Sigmoid colon (tissue), 7 donors: ENCODE results near the gene PDLIM4. TPM values are rescaled to one million over a fixed set of nuclear protein-coding genes. Genes with fewer than 3 reads are reported as not detected.

Experiments used
- DNase-seq: peaks from one replicate; pipeline ENCODE4 v3.0.0-alpha.2; 2019
- H3K27ac ChIP-seq, 4 donors: fragments of 200-600 bp; sonication (generic); one replicate each; pipeline ENCODE4 v1.5.1; 2016 to 2019; ENCODE audit warnings: mild to moderate bottlenecking in 1 of 4
- H3K27me3 ChIP-seq, 3 donors: fragments of 200-600 bp; sonication (generic); one replicate each; pipeline ENCODE4 v1.5.1; 2019; ENCODE audit warnings: mild to moderate bottlenecking in 1 of 3
- H3K36me3 ChIP-seq, 4 donors: fragments of 200-600 bp; sonication (generic); one replicate each; pipeline ENCODE4 v1.5.1; 2016 to 2019
- H3K4me1 ChIP-seq, 4 donors: fragments of 200-600 bp; sonication (generic); one replicate each; pipeline ENCODE4 v1.5.1; 2017 to 2019
- H3K4me3 ChIP-seq, 4 donors: fragments of 200-600 bp; sonication (generic); one replicate each; pipeline ENCODE4 v1.5.1; 2017 to 2019; ENCODE audit warnings: mild to moderate bottlenecking in 2 of 4, moderate library complexity in 1 of 4
- H3K9me3 ChIP-seq, 4 donors: fragments of 200-600 bp in 3 of 4; sonication (generic) in 3 of 4; one replicate each; pipeline versions ENCODE4 v1.5.1 to v1.6.1; 2013 to 2019
- EP300 ChIP-seq, 4 donors: sonication (generic); formaldehyde crosslinking; IDR thresholded peaks; one replicate each; pipeline ENCODE4 v1.6.1; 2017; ENCODE audit warnings: antibody characterized with exemption in 4 of 4
- POLR2A ChIP-seq, 2 donors: fragments of 450-650 bp; IDR thresholded peaks; one replicate each; pipeline ENCODE4 v1.6.1; 2016; ENCODE audit warnings: antibody characterized with exemption in 2 of 2, mild to moderate bottlenecking in 2 of 2, moderate library complexity in 2 of 2
- POLR2AphosphoS5 ChIP-seq, 4 donors: sonication (generic); formaldehyde crosslinking; IDR thresholded peaks; one replicate each; pipeline ENCODE4 v1.6.1; 2017; ENCODE audit warnings: antibody characterized with exemption in 4 of 4
- whole genome bisulfite sequencing, 2 donors: extraction: QIAGEN DNeasy Blood & Tissue Kit; methylation state at CpG; one replicate each; pipeline ENCODE4 v1.1.7; 2013; 5-methylcytosine and 5-hydroxymethylcytosine counted together
- intact Hi-C: fragments of 100-400 bp; cut with DNase I; formaldehyde crosslinking; loops from one replicate; pipeline ENCODE4 v1.15.1; 2023
- polyA plus RNA-seq, 3 donors: library from polyadenylated mRNA; stranded (reverse); fragments of 200-250 nt; gene quantifications; one replicate each; pipeline ENCODE4 v1.2.3, GENCODE V29; 2013
- total RNA-seq, 4 donors: library from RNA; depleted of rRNA; stranded (reverse); fragments of >200 nt; gene quantifications; one replicate each; pipeline ENCODE4 v1.1.0, GENCODE V29; 2016
- TF ChIP-seq, protein P1 (sequence below), 4 experiments: fragments of 450-650 bp in 3 of 4; fragments of 200-600 bp in 1 of 4; IDR thresholded peaks; one replicate each; pipeline ENCODE4 v1.5.1; 2016 to 2019; ENCODE audit warnings: antibody characterized with exemption in 4 of 4, mild to moderate bottlenecking in 3 of 4, moderate library complexity in 2 of 4
- donor health status: healthy with polysubstance abuse.
- donor health status: Bipolar disorder and iron deficiency.
- donor health status: healthy.

The PDLIM4 gene
- total and polyA plus RNA-seq, 7 donors, result 2.1 to 133 (median 38.2) TPM

DNA sequence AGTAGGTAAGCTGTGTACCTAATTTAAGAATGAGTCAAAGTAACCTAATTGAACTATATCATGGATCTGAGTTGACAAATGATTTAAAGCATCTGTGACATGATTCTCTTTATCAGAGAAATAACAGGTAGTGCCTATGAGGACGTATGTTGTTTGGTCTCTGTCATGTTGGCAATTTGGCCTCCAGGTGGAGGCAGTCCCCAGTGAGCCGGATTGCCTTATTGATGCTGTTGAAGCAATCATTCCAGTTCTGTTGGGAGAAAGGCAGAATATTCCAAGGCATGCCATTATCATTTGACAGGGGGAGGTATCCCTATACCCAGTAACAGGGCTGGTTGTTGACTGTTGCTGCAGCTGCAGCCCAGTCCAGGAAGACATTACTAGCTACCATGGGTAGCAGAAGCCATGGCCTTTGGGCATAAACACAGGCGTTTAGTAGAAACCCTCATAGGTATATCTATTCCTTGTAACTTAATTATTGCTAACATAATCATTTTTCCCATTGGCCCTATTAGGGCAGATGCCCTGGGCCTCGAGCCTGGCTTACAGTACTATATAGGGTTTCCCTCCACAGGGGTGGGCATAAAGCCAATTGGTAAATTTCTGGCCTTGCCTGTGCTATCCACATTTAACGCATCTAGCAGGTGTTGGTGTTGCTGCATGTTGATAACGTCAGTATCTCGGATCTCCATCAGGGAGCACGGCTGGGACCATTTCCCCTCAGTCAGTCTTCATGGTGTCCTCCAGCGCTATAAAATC is 24.5 kb downstream of the PDLIM4 start:
- no peak for DNase-seq
- no peak for TF ChIP-seq POLR2A (IDR thresholded peaks at IDR 0.05)
- no peak for TF ChIP-seq EP300 (IDR thresholded peaks at IDR 0.05)
- TF ChIP-seq POLR2AphosphoS5 (IDR thresholded peaks at IDR 0.05), result no peak
- TF ChIP-seq, protein P1, sequence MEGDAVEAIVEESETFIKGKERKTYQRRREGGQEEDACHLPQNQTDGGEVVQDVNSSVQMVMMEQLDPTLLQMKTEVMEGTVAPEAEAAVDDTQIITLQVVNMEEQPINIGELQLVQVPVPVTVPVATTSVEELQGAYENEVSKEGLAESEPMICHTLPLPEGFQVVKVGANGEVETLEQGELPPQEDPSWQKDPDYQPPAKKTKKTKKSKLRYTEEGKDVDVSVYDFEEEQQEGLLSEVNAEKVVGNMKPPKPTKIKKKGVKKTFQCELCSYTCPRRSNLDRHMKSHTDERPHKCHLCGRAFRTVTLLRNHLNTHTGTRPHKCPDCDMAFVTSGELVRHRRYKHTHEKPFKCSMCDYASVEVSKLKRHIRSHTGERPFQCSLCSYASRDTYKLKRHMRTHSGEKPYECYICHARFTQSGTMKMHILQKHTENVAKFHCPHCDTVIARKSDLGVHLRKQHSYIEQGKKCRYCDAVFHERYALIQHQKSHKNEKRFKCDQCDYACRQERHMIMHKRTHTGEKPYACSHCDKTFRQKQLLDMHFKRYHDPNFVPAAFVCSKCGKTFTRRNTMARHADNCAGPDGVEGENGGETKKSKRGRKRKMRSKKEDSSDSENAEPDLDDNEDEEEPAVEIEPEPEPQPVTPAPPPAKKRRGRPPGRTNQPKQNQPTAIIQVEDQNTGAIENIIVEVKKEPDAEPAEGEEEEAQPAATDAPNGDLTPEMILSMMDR (IDR thresholded peaks at IDR 0.05), result no peak
- intact Hi-C loops, result no loop called here
- Histone ChIP-seq H3K9me3 (no peaks in the 10 kb centered on the region), H3K36me3 (no peaks in the 10 kb centered on the region), H3K27me3 (no peaks in the 10 kb centered on the region), H3K27ac (no peak overlapping the region), H3K4me3 (no peak overlapping the region), H3K4me1 (peaks cover 0 to 6% (median 0%) of the 10 kb centered on the region in 4 donors)
- WGBS, 2 donors, result 90 to 94% methylated on average over 9 of the region's 9 CpGs

DNA sequence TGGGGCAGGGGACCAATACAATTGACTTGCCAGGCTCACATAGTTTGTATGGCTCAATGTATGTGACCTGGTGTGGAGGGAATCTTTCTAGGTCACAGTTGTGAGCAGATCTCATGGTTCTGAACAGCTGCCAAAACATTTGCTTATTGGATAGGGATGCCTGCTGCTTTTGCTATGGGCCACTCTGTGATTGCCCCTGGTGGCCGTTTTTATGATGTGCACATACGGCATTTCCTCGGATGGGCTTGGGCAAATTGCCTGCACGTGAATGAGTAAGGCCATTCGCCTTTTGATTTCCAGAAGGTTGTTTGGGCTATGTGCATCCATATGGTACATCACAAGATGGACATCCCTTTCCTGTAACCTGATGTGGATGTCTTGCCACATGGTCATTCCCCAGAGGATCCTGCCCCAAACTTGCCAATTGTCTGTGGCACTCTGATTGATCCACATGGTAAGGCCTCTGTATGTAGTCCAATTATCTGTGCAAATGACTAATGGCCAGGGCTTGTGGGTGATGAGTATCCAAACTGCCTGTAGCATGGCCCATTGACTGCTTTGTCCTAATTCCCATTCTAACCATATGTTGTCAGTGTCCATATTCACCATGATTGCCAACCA is 26.0 kb downstream of the PDLIM4 start:
- Histone ChIP-seq H3K4me3 (no peak overlapping the region), H3K27ac (no peak overlapping the region), H3K4me1 (no peaks in the 10 kb centered on the region), H3K27me3 (no peaks in the 10 kb centered on the region), H3K9me3 (no peaks in the 10 kb centered on the region), H3K36me3 (no peaks in the 10 kb centered on the region)
- no peak for DNase-seq
- TF ChIP-seq, protein P1 (IDR thresholded peaks at IDR 0.05), result peak in 2 of 4 experiments; percentile 27 to 36
- TF ChIP-seq EP300 (IDR thresholded peaks at IDR 0.05), result no peak
- WGBS, 2 donors, result 18 to 59% methylated on average over 5 of the region's 5 CpGs
- intact Hi-C loops, result no loop called here

DNA sequence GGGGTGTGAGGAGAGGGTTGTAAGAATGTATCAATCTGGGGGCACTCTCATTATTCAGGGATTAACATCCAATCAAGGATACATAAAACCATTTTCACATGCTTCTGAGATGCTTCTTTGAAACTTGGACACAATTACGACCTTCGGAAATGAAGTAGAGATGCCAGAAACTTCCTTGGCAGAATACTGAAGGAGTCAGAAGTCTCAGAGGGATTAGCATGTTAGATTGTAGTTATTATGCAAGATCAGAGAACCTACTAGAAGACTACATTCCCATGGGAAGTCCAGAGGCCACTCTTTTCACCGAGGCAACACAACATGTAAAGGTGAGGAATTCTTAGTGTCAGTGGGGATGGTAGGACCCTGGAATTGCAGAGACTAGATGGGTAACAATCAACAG is 31.6 kb downstream of the PDLIM4 start:
- Histone ChIP-seq H3K4me1 (peaks cover 0 to 12% (median 10%) of the 10 kb centered on the region in 4 donors), H3K27me3 (no peaks in the 10 kb centered on the region), H3K4me3 (no peak overlapping the region), H3K9me3 (no peaks in the 10 kb centered on the region), H3K27ac (no peak overlapping the region), H3K36me3 (no peaks in the 10 kb centered on the region)
- intact Hi-C loops, result no loop called here
- WGBS, 2 donors, result 86 to 96% methylated on average over 3 of the region's 3 CpGs
- TF ChIP-seq, protein P1 (IDR thresholded peaks at IDR 0.05), result no peak
- no peak for TF ChIP-seq POLR2A (IDR thresholded peaks at IDR 0.05)
- TF ChIP-seq POLR2AphosphoS5 (IDR thresholded peaks at IDR 0.05), result no peak
- no peak for TF ChIP-seq EP300 (IDR thresholded peaks at IDR 0.05)
- DNase-seq, result no peak

DNA sequence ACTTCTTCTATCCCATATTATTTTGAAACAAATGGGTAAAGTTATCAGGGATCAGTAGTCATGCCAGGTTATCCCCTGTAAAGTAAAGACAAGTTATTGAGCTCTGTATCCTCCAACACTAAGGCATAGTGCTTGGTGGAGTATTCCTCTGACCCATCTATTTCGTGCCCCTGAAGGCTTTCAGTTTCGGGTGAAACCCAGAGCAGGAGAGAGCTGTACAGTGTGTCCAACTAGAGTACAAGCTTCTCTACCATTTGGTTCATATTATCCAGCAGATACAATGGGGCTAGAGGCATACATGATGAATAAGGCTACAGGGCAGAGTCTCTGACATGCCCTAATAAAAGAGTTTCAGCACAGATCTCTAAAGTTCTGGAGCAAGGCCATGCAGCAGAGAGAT is 33.5 kb downstream of the PDLIM4 start:
- intact Hi-C loops, result loop anchor here (5.0 to 10.0 kb wide), 2 partner anchors 64 to 204 kb away; partner anchors contain the start of genes IRF1 and P4HA2
- no peaks in the 10 kb centered on the region for H3K27me3 ChIP-seq
- H3K27ac ChIP-seq, result no peak overlapping the region
- TF ChIP-seq POLR2AphosphoS5 (IDR thresholded peaks at IDR 0.05) (no peak), EP300 (IDR thresholded peaks at IDR 0.05) (no peak), POLR2A (IDR thresholded peaks at IDR 0.05) (no peak)
- no peak overlapping the region for H3K4me3 ChIP-seq
- WGBS, 2 donors, result 91 to 93% methylated on average over 2 of the region's 2 CpGs
- H3K4me1 ChIP-seq, result peaks cover 0 to 27% (median 22%) of the 10 kb centered on the region in 4 donors
- DNase-seq, result no peak
- no peaks in the 10 kb centered on the region for H3K36me3 ChIP-seq
- H3K9me3 ChIP-seq, result no peaks in the 10 kb centered on the region
